WTC11 (cell line): ENCODE data around the gene KCNJ6. TPM values are rescaled to one million over a fixed set of nuclear protein-coding genes. Genes with fewer than 3 reads are reported as not detected.

Experiments used
- ATAC-seq: fragments of 200-7000 bp; cut with Tn5 transposase; 2 replicates; pipeline ENCODE4 v1.10.0; 2021; ENCODE audit warnings: mild to moderate bottlenecking, moderate library complexity
- CTCF ChIA-PET: fragments of 300-600 bp; sonication (Branson Sonifier 250); formaldehyde crosslinking; loops from one replicate; lab custom pipeline; 2021; ENCODE audit warnings: antibody characterized with exemption; lab: Charles Lee
- POLR2A ChIA-PET: fragments of 350-600 bp; sonication (Branson Sonifier 250); formaldehyde crosslinking; loops from one replicate; lab custom pipeline; 2021; ENCODE audit warnings: antibody characterized with exemption; lab: Charles Lee
- DNase-seq: peaks from one replicate; pipeline ENCODE4 v3.0.0; 2021; ENCODE audit warnings: low spot score
- H3K27ac Mint-ChIP-seq: 2 replicates; pipeline ENCODE4 v1.8.0; 2021; ENCODE audit warnings: mixed read lengths
- H3K27me3 Mint-ChIP-seq: 2 replicates; pipeline ENCODE4 v1.8.0; 2021; ENCODE audit warnings: low read depth, mild to moderate bottlenecking, moderate library complexity, mixed read lengths
- H3K36me3 Mint-ChIP-seq: 2 replicates; pipeline ENCODE4 v1.8.0; 2021; ENCODE audit warnings: mixed read lengths
- H3K4me1 Mint-ChIP-seq: 2 replicates; pipeline ENCODE4 v1.8.0; 2022; ENCODE audit warnings: mixed read lengths
- H3K4me3 Mint-ChIP-seq: 2 replicates; pipeline ENCODE4 v1.8.0; 2021; ENCODE audit warnings: mild to moderate bottlenecking, moderate library complexity, mixed read lengths
- H3K9me3 Mint-ChIP-seq: 2 replicates; pipeline ENCODE4 v1.8.0; 2021; ENCODE audit warnings: mixed read lengths
- ATF1 ChIP-seq: sonication (generic); formaldehyde crosslinking; IDR thresholded peaks from 2 replicates; pipeline ENCODE4 v1.8.1; 2023; ENCODE audit warnings: mild to moderate bottlenecking, moderate library complexity, missing genetic modification reagents
- CREB1 ChIP-seq: sonication (generic); formaldehyde crosslinking; IDR thresholded peaks from 2 replicates; pipeline ENCODE4 v1.8.0; 2023; ENCODE audit warnings: mild to moderate bottlenecking, missing genetic modification reagents
- ESRRA ChIP-seq: sonication (generic); formaldehyde crosslinking; IDR thresholded peaks from 2 replicates; pipeline ENCODE4 v1.8.1; 2022; ENCODE audit warnings: mild to moderate bottlenecking, missing genetic modification reagents, borderline replicate concordance
- FOXP4 ChIP-seq: sonication (generic); formaldehyde crosslinking; IDR thresholded peaks from 2 replicates; pipeline ENCODE4 v1.8.0; 2022; ENCODE audit warnings: mild to moderate bottlenecking, missing genetic modification reagents
- HMGXB4 ChIP-seq: sonication (generic); formaldehyde crosslinking; IDR thresholded peaks from 2 replicates; pipeline ENCODE4 v1.8.1; 2023; ENCODE audit warnings: mild to moderate bottlenecking, moderate library complexity, missing genetic modification reagents
- IRF2 ChIP-seq: sonication (generic); formaldehyde crosslinking; IDR thresholded peaks from 2 replicates; pipeline ENCODE4 v1.8.0; 2022; ENCODE audit warnings: low read depth, missing genetic modification reagents, borderline replicate concordance
- NFATC4 ChIP-seq: fragments of 250-450 bp; sonication (Bioruptor Pico); IDR thresholded peaks from 2 replicates; pipeline ENCODE4 v1.9.0; 2021; ENCODE audit warnings: mild to moderate bottlenecking
- NFE2L1 ChIP-seq: sonication (generic); formaldehyde crosslinking; IDR thresholded peaks from 2 replicates; pipeline ENCODE4 v1.8.1; 2023; ENCODE audit warnings: missing genetic modification reagents
- RORB ChIP-seq: fragments of 250-450 bp; sonication (Bioruptor Pico); IDR thresholded peaks from 2 replicates; pipeline ENCODE4 v1.9.0; 2021; ENCODE audit warnings: mild to moderate bottlenecking
- SOX15 ChIP-seq: fragments of 250-450 bp; sonication (Bioruptor Pico); IDR thresholded peaks from 2 replicates; pipeline ENCODE4 v1.9.0; 2021; ENCODE audit warnings: mild to moderate bottlenecking
- ZNF138 ChIP-seq: sonication (generic); formaldehyde crosslinking; conservative IDR thresholded peaks from 2 replicates; pipeline ENCODE4 v1.8.1; 2022; ENCODE audit warnings: mild to moderate bottlenecking, moderate library complexity, missing genetic modification reagents
- ZNF423 ChIP-seq: fragments of 250-450 bp; sonication (Bioruptor Pico); IDR thresholded peaks from 2 replicates; pipeline ENCODE4 v2.1.2; 2022; ENCODE audit warnings: mild to moderate bottlenecking, moderate library complexity
- total RNA-seq: library from RNA; stranded (reverse); gene quantifications from 3 replicates; pipeline ENCODE4 v1.2.3, GENCODE V29; 2021
- TF ChIP-seq, protein P1 (sequence below): sonication (generic); formaldehyde crosslinking; IDR thresholded peaks from 2 replicates; pipeline ENCODE4 v1.8.0; 2022; ENCODE audit warnings: mild to moderate bottlenecking, missing genetic modification reagents
- TF ChIP-seq, protein P2 (sequence below): fragments of 200-600 bp; IDR thresholded peaks from 2 replicates; pipeline ENCODE4 v1.8.0; 2022; ENCODE audit warnings: antibody characterized with exemption
- TF ChIP-seq, protein P3 (sequence below): sonication (generic); formaldehyde crosslinking; IDR thresholded peaks from 2 replicates; pipeline ENCODE4 v1.8.1; 2023; ENCODE audit warnings: mild to moderate bottlenecking, missing genetic modification reagents, moderate library complexity
- TF ChIP-seq, protein P4 (sequence below): sonication (generic); formaldehyde crosslinking; IDR thresholded peaks from 2 replicates; pipeline ENCODE4 v1.8.1; 2022; ENCODE audit warnings: mild to moderate bottlenecking, moderate library complexity, missing genetic modification reagents

The KCNJ6 gene
- total RNA-seq, 1 experiment from 2014 or later = 0.35 TPM

DNA sequence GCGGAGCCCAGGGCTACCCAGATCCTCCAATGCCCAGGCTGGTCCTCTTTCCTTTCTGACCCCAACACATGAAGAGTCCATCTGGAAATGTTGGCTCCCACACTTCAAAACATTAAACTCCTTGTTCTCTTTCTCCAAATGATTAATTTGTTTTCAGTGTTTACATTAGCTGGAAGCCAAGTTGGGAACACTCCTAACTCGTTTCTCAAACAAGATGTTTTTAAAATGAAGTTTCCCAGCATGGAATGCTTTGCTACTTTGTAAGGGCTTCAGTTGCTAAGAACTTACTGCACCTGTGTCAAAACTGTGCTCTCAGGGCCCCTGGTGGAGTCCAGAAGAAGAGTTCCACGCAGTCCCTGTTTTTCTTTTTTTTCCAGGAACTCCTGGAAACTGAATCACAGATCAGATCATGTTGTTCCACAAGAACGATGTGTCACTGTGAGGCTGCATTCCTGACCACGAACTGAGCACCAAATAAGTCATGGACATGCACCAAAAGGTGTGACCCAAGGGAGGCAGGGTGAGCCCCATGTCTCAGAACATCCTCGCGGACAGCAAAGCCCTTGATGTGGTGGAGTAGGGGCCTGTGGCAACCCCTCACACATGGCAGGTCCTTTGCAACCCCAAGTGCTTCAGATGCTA lies 257.3 kb downstream of the KCNJ6 start:
- no peak overlapping the region for H3K27ac Mint-ChIP-seq

GRCh38 chr21:37658121-37658816 lies 258.0 kb downstream of the KCNJ6 start:
- no peak for DNase-seq
- POLR2A ChIA-PET = no interaction called here
- peaks cover 5% of the 10 kb centered on the region for H3K36me3 Mint-ChIP-seq
- H3K9me3 Mint-ChIP-seq = peaks cover 18% of the 10 kb centered on the region
- TF ChIP-seq, protein P1, sequence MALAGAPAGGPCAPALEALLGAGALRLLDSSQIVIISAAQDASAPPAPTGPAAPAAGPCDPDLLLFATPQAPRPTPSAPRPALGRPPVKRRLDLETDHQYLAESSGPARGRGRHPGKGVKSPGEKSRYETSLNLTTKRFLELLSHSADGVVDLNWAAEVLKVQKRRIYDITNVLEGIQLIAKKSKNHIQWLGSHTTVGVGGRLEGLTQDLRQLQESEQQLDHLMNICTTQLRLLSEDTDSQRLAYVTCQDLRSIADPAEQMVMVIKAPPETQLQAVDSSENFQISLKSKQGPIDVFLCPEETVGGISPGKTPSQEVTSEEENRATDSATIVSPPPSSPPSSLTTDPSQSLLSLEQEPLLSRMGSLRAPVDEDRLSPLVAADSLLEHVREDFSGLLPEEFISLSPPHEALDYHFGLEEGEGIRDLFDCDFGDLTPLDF = no peak
- TF ChIP-seq, all 79 proteins: peak for 0
- peaks cover 3% of the 10 kb centered on the region; the same call in 1 of the 2 replicates for H3K4me1 Mint-ChIP-seq
- H3K27ac Mint-ChIP-seq = no peak overlapping the region
- H3K27me3 Mint-ChIP-seq = no peaks in the 10 kb centered on the region; the same call in 1 of the 2 replicates
- no peak for ATAC-seq
- no peak overlapping the region for H3K4me3 Mint-ChIP-seq
- CTCF ChIA-PET = interaction anchor here (1.3 kb wide), 1 partner anchor 94 kb away, joined by 4 read pairs; no protein-coding TSS in a partner anchor

More for the DNA sequence above, 257.3 kb downstream of the KCNJ6 start:
- ATAC-seq = no peak
- Mint-ChIP-seq H3K9me3 (peaks cover 25% of the 10 kb centered on the region), H3K4me3 (no peak overlapping the region), H3K4me1 (peaks cover 3% of the 10 kb centered on the region; the same call in 1 of the 2 replicates), H3K36me3 (peaks cover 10% of the 10 kb centered on the region), H3K27me3 (no peaks in the 10 kb centered on the region; the same call in 1 of the 2 replicates)
- CTCF ChIA-PET = interaction anchor here (1.3 kb wide), 1 partner anchor 95 kb away, joined by 4 read pairs; no protein-coding TSS in a partner anchor
- POLR2A ChIA-PET = no interaction called here
- no peak for DNase-seq
- TF ChIP-seq, protein P2, sequence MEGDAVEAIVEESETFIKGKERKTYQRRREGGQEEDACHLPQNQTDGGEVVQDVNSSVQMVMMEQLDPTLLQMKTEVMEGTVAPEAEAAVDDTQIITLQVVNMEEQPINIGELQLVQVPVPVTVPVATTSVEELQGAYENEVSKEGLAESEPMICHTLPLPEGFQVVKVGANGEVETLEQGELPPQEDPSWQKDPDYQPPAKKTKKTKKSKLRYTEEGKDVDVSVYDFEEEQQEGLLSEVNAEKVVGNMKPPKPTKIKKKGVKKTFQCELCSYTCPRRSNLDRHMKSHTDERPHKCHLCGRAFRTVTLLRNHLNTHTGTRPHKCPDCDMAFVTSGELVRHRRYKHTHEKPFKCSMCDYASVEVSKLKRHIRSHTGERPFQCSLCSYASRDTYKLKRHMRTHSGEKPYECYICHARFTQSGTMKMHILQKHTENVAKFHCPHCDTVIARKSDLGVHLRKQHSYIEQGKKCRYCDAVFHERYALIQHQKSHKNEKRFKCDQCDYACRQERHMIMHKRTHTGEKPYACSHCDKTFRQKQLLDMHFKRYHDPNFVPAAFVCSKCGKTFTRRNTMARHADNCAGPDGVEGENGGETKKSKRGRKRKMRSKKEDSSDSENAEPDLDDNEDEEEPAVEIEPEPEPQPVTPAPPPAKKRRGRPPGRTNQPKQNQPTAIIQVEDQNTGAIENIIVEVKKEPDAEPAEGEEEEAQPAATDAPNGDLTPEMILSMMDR = no peak
- TF ChIP-seq, protein P1 = no peak
- TF ChIP-seq SOX15 (CRISPR knock-in tag) = no peak
- TF ChIP-seq ATF1 (CRISPR knock-in tag) = no peak
- no peak for TF ChIP-seq ZNF423 (CRISPR knock-in tag)
- TF ChIP-seq ESRRA = no peak
- TF ChIP-seq CREB1 (CRISPR knock-in tag) = no peak
- TF ChIP-seq ZNF138 (CRISPR knock-in tag) = no peak
- TF ChIP-seq RORB (CRISPR knock-in tag) = no peak

DNA sequence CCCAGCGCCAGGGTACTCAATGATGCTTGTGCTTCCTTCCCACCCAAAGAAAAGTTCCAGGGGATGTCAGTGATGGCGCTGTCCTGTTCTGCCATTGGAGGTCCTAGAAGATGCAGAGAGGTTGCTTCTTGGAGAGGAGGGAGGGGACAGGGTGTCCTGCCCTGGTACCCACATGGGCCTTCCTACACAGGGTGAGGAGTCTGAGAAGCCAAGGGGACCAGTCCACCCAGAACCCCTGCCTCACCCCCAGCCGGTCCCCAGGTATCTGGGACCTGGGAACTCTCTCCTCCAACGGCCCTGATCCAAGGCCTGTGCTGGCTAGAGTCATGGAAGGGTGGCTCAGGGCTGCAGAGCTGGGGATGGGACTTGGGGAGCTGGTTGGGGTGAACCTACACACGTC lies 259.4 kb downstream of the KCNJ6 start:
- H3K9me3 Mint-ChIP-seq = peaks cover 9% of the 10 kb centered on the region; the same call in 1 of the 2 replicates
- no peak overlapping the region for H3K27ac Mint-ChIP-seq
- no peaks in the 10 kb centered on the region; the same call in 1 of the 2 replicates for H3K27me3 Mint-ChIP-seq
- H3K4me1 Mint-ChIP-seq = peaks cover 3% of the 10 kb centered on the region; the same call in 1 of the 2 replicates
- no peak for TF ChIP-seq IRF2 (CRISPR knock-in tag)
- TF ChIP-seq, all 79 proteins: peak for 0
- H3K36me3 Mint-ChIP-seq = no peaks in the 10 kb centered on the region
- no peak overlapping the region for H3K4me3 Mint-ChIP-seq
- ATAC-seq (no peak), DNase-seq (no peak)
- ChIA-PET CTCF (no interaction called here), POLR2A (no interaction called here)

DNA sequence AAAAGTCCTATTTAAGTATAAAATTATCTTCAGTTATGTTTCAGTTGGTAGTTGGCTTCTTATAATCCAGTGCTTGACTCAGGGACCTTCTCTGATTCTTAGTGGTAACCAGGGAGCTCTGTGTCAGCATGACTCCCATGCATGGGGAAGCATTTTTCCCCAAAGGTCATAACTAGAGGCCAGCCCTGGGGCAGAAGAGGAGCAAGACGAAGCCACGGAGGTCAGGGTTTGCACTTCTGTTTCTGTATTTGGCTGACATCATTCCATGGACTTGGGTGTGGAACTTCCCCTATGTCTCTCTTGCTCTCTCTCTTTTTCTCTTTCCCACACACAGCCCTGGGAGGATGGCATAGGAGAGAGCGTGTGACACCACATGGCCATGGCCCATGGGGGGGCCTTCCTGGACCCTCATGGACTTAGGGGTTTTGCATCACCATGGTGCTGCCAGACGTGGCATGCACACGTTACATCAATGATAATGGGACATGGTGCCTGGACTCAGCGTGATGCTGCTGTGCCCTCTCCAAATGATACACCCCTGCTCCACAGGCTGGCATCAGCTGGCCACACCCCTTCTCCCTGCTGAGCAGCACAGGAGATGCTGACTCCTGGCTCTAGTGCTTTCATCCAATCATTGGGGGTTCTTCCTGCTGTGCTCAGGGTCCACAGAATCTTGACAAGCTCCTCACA lies 260.5 kb downstream of the KCNJ6 start:
- POLR2A ChIA-PET = interaction anchor here (0.6 kb wide), 1 partner anchor 213 kb away, joined by 4 read pairs; no protein-coding TSS in a partner anchor
- Mint-ChIP-seq H3K4me1 (peaks cover 3% of the 10 kb centered on the region; the same call in 1 of the 2 replicates), H3K27ac (no peak overlapping the region), H3K9me3 (peaks cover 9% of the 10 kb centered on the region; the same call in 1 of the 2 replicates), H3K4me3 (no peak overlapping the region), H3K27me3 (no peaks in the 10 kb centered on the region; the same call in 1 of the 2 replicates), H3K36me3 (no peaks in the 10 kb centered on the region)
- DNase-seq = no peak
- CTCF ChIA-PET = no interaction called here
- no peak for ATAC-seq
- TF ChIP-seq, protein P3, sequence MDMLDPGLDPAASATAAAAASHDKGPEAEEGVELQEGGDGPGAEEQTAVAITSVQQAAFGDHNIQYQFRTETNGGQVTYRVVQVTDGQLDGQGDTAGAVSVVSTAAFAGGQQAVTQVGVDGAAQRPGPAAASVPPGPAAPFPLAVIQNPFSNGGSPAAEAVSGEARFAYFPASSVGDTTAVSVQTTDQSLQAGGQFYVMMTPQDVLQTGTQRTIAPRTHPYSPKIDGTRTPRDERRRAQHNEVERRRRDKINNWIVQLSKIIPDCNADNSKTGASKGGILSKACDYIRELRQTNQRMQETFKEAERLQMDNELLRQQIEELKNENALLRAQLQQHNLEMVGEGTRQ = no peak
- TF ChIP-seq, protein P4, sequence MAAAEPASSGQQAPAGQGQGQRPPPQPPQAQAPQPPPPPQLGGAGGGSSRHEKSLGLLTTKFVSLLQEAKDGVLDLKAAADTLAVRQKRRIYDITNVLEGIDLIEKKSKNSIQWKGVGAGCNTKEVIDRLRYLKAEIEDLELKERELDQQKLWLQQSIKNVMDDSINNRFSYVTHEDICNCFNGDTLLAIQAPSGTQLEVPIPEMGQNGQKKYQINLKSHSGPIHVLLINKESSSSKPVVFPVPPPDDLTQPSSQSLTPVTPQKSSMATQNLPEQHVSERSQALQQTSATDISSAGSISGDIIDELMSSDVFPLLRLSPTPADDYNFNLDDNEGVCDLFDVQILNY (CRISPR knock-in tag) = no peak
- no peak for TF ChIP-seq NFATC4 (CRISPR knock-in tag)
- TF ChIP-seq NFE2L1 = no peak
- no peak for TF ChIP-seq HMGXB4
- no peak for TF ChIP-seq FOXP4 (CRISPR knock-in tag)
